OCI-LY3 (cell line): ENCODE data around the gene TIMM10.

ENCODE experiments used
- H2AFZ ChIP-seq: fragments of 200-600, 300-600 bp; shearing (Covaris generic); 2 replicates; pipeline ENCODE4 v1.6.0; 2014; ENCODE audit warnings: antibody characterized with exemption, low read depth, low read length
- H3K27ac ChIP-seq: fragments of 200-600, 300-600 bp; sonication (generic); 2 replicates; pipeline ENCODE4 v1.5.1; 2014; ENCODE audit warnings: mild to moderate bottlenecking, low read length, moderate library complexity, mixed read lengths
- H3K27me3 ChIP-seq: fragments of 200-600, 300-600 bp; sonication (generic); 2 replicates; pipeline ENCODE4 v1.6.1; 2014; ENCODE audit warnings: low read depth, low read length, mixed read lengths
- H3K36me3 ChIP-seq: fragments of 200-600, 300-600 bp; sonication (generic); replicated peaks from 2 replicates; pipeline ENCODE3; 2014; ENCODE audit warnings: low read depth, low read length, mixed read lengths
- H3K4me1 ChIP-seq: fragments of 300-600, 200-600 bp; sonication (generic); 2 replicates; pipeline ENCODE4 v1.6.1; 2014; ENCODE audit warnings: low read length, mixed read lengths
- H3K4me2 ChIP-seq: fragments of 200-600, 300-600 bp; sonication (generic); 2 replicates; pipeline ENCODE4 v1.6.1; 2014; ENCODE audit warnings: low read length, mixed read lengths
- H3K4me3 ChIP-seq: fragments of 300-600, 200-600 bp; sonication (generic); 2 replicates; pipeline ENCODE4 v1.5.1; 2014; ENCODE audit warnings: antibody characterized with exemption, mild to moderate bottlenecking, low read length, moderate library complexity
- H3K79me2 ChIP-seq: fragments of 300-600, 200-600 bp; shearing (Covaris generic); 2 replicates; pipeline ENCODE4 v1.6.1; 2014; ENCODE audit warnings: mild to moderate bottlenecking, low read length, mixed read lengths
- H3K9ac ChIP-seq: fragments of 300-600, 200-600 bp; shearing (Covaris generic); 2 replicates; pipeline ENCODE4 v1.6.0; 2014; ENCODE audit warnings: mild to moderate bottlenecking, low read length, moderate library complexity
- H3K9me3 ChIP-seq: fragments of 200-600, 300-600 bp; shearing (Covaris generic); 2 replicates; pipeline ENCODE4 v1.6.1; 2014; ENCODE audit warnings: low read length, mixed read lengths; ENCODE audit not compliant: insufficient read depth
- H4K20me1 ChIP-seq: fragments of 200-600, 300-600 bp; sonication (generic); 2 replicates; pipeline ENCODE4 v1.6.1; 2016; ENCODE audit warnings: low read length, mixed read lengths; ENCODE audit not compliant: insufficient read depth
- EZH2phosphoT487 ChIP-seq: fragments of 200-600 bp; shearing (Covaris generic); IDR thresholded peaks from 2 replicates; pipeline ENCODE4 v1.6.1; 2018; ENCODE audit warnings: antibody characterized with exemption, mixed run types, low read depth
- TF ChIP-seq, protein P1 (sequence below): fragments of 200-600, 300-600 bp; sonication (generic); IDR thresholded peaks from 2 replicates; pipeline ENCODE4 v1.5.1; 2014; ENCODE audit warnings: antibody characterized with exemption, low read length, low read depth

TIMM10 gene

DNA sequence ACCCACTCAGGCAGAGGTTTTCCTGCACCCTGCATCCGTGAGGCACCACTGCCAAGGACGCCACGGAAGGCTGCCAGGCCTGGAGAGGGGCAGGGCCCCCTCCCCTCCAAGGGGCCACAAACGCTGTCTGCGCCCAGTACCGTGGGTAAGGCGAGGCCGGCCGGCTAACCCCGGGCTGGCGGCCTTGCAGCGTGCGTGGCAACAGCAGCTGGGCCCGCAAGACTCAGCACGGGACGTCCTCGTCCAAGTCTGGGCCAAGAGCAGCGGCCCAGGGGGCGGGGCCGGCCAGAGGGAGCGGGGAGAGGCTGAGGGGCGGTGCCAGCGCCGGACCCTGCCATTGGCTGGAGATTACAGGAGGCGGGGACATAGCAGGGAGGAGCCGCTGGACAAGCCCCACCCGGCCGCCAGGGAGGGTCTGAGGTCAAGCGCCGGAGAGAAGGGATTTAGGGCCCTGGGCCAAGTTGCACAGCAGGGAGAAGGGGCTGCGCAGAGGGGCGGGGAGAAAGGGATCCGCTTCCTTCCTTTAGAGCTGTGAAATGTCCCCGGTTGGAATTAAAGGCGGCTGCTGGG is 31.1 kb downstream of the TIMM10 start:
- Histone ChIP-seq H3K9me3 (no peaks in the 10 kb centered on the region), H3K4me1 (no peaks in the 10 kb centered on the region), H3K9ac (no peak overlapping the region), H3K4me2 (no peak overlapping the region), H3K36me3 (peaks cover 60% of the 10 kb centered on the region), H2AFZ (no peak overlapping the region), H3K4me3 (no peak overlapping the region), H3K27ac (no peak overlapping the region), H3K79me2 (peaks cover 31% of the 10 kb centered on the region), H3K27me3 (no peaks in the 10 kb centered on the region), H4K20me1 (peaks cover 16% of the 10 kb centered on the region)
- TF ChIP-seq, protein P1, sequence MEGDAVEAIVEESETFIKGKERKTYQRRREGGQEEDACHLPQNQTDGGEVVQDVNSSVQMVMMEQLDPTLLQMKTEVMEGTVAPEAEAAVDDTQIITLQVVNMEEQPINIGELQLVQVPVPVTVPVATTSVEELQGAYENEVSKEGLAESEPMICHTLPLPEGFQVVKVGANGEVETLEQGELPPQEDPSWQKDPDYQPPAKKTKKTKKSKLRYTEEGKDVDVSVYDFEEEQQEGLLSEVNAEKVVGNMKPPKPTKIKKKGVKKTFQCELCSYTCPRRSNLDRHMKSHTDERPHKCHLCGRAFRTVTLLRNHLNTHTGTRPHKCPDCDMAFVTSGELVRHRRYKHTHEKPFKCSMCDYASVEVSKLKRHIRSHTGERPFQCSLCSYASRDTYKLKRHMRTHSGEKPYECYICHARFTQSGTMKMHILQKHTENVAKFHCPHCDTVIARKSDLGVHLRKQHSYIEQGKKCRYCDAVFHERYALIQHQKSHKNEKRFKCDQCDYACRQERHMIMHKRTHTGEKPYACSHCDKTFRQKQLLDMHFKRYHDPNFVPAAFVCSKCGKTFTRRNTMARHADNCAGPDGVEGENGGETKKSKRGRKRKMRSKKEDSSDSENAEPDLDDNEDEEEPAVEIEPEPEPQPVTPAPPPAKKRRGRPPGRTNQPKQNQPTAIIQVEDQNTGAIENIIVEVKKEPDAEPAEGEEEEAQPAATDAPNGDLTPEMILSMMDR: no peak
- no peak for TF ChIP-seq EZH2phosphoT487

DNA sequence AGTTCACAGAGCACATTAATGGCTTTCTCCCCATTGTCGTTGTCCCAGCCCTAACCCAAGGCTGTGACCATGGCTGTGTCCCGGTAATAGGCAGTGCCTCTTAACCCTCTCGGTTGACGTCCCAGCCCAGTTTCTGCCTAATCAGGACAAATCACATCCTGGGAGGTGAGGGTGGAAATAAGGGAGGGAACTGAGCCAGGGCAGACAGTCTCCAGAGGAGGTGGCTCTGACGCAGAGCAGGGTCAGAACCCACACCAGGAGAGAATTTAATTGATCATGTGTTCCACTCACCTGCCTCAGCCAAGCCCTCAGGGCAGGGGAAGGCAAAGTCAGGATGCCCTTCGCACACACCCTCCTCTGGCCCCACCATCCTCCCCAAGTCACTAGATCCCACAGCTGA is 32.0 kb downstream of the TIMM10 start:
- no peak overlapping the region for H3K4me2 ChIP-seq

DNA sequence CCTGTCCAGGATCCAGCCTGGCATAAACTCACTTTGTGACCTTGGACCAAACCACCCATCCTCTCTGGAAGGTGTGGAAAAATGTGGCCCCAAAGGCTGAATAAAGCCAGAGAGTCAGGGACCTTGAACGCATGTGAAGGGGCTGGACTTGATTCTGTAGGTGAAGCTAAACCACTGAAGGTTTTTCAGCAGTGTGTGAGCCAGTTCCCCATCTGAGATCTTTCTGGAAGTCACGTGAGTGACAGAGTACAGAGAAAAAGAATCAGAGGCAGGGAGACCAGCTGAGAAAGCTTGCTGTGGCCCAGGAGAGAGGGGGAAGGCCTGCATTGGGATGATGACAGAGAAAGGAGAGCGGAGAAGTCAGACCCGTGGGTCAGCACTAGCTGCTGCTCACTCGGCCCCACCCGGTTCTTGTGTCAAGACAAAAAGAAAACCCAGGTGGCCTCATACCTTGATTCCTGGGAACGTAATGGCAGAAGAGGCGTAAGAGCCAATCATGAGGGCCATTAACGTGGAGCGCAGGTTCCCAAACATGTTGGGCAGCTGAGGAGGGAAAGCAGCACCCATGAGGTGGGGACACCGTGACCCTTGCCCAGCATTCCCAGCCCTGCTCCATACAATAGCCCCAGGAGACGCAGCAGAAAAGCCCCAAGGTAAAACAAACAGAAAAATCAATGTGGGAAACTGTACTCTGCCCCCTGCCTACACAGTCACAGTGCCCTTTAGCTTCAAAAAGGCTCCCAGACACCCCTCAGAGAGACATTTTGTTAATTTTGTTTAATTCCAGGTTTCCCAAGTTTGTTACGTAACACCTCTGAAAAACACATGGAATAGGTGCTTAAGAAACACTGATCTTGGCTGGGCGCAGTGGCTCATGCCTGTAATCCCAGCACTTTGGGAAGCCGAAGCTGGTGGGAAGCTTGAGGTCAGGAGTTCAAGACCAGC is 33.0 kb downstream of the TIMM10 start:
- H3K4me3 ChIP-seq: no peak overlapping the region
- H3K27me3 ChIP-seq: no peaks in the 10 kb centered on the region
- H3K79me2 ChIP-seq: peaks cover 16% of the 10 kb centered on the region; the same call in 1 of the 2 replicates
- H3K36me3 ChIP-seq: peaks cover 63% of the 10 kb centered on the region
- TF ChIP-seq, protein P1: no peak
- TF ChIP-seq EZH2phosphoT487: no peak
- H3K4me1 ChIP-seq: peaks cover 7% of the 10 kb centered on the region
- H3K4me2 ChIP-seq: no peak overlapping the region
- H2AFZ ChIP-seq: no peak overlapping the region
- no peak overlapping the region for H3K9ac ChIP-seq
- no peak overlapping the region for H3K27ac ChIP-seq
- H4K20me1 ChIP-seq: peaks cover 16% of the 10 kb centered on the region; the same call in 1 of the 2 replicates
- no peaks in the 10 kb centered on the region for H3K9me3 ChIP-seq

More for the DNA sequence above, 32.0 kb downstream of the TIMM10 start:
- no peaks in the 10 kb centered on the region for H3K9me3 ChIP-seq
- H3K79me2 ChIP-seq: peaks cover 25% of the 10 kb centered on the region; the same call in 1 of the 2 replicates
- H3K4me1 ChIP-seq: peaks cover 6% of the 10 kb centered on the region
- H3K9ac ChIP-seq: no peak overlapping the region
- H2AFZ ChIP-seq: no peak overlapping the region
- TF ChIP-seq, protein P1: no peak
- TF ChIP-seq EZH2phosphoT487: no peak
- peaks cover 16% of the 10 kb centered on the region for H4K20me1 ChIP-seq
- H3K27me3 ChIP-seq: no peaks in the 10 kb centered on the region
- H3K36me3 ChIP-seq: peaks cover 62% of the 10 kb centered on the region
- no peak overlapping the region for H3K27ac ChIP-seq
- no peak overlapping the region for H3K4me3 ChIP-seq
